BJ (cell line): ENCODE data around the gene PNPLA7. TPM values are rescaled to one million over a fixed set of nuclear protein-coding genes. Genes with fewer than 3 reads are reported as not detected.
"Not testable (repeated sequence)": the region's sequence is repeated elsewhere in the genome, so short reads cannot be mapped to it uniquely, and the experiment has no call there.

Source experiments
- CTCF ChIA-PET: fragments of 350-600 bp; formaldehyde crosslinking; extraction: SDS; loops from one replicate; lab custom pipeline; 2021; ENCODE audit warnings: antibody characterized with exemption, inconsistent platforms; lab: Yijun Ruan, JAX
- POLR2A ChIA-PET: fragments of 300-600 bp; sonication (Branson Sonifier 250); formaldehyde crosslinking; extraction: SDS; loops from one replicate; lab custom pipeline; 2021; ENCODE audit warnings: antibody characterized with exemption; lab: Charles Lee
- DNase-seq: peaks from one replicate; pipeline ENCODE4 v3.0.0-alpha.2; 2011; ENCODE audit warnings: low read depth
- H3K27me3 ChIP-seq: 2 replicates; pipeline ENCODE4 v1.6.0; 2011; ENCODE audit warnings: low read length; ENCODE audit not compliant: control insufficient read depth, insufficient read depth
- H3K36me3 ChIP-seq: 2 replicates; pipeline ENCODE4 v1.5.1; 2011; ENCODE audit warnings: low read length; ENCODE audit not compliant: control insufficient read depth, insufficient read depth
- H3K4me3 ChIP-seq: 2 replicates; pipeline ENCODE4 v1.5.1; 2011; ENCODE audit warnings: low read depth, mild to moderate bottlenecking, control low read depth, low read length
- CTCF ChIP-seq: IDR thresholded peaks from 2 replicates; pipeline ENCODE4 v1.5.1; 2011; ENCODE audit warnings: low read depth, mild to moderate bottlenecking, control low read depth, inconsistent platforms, low read length, moderate library complexity; ENCODE audit not compliant: insufficient read depth
- polyA plus RNA-seq: library from polyadenylated mRNA; depleted of rRNA; stranded (reverse); fragments of >200 nt; gene quantifications from 2 replicates; pipeline ENCODE4 v1.2.3, GENCODE V29; 2011

Gene PNPLA7
- polyA plus RNA-seq, 1 experiment, result 0.63 TPM

- CTCF ChIA-PET, result interaction anchor here (3.5 kb wide), 1 partner anchor 9 kb away, joined by 11 read pairs; no protein-coding TSS in a partner anchor
Observed at GRCh38 chr9:137540536-137540935, 9.7 kb downstream of the PNPLA7 start.

GRCh38 chr9:137538058-137538457, 12.1 kb downstream of the PNPLA7 start:
- Histone ChIP-seq H3K4me3 (no peak overlapping the region), H3K36me3 (no peaks in the 10 kb centered on the region), H3K27me3 (no peaks in the 10 kb centered on the region)
- ChIA-PET CTCF (interaction anchor here (1.6 kb wide), 1 partner anchor 41 kb away, joined by 4 read pairs; no protein-coding TSS in a partner anchor), POLR2A (no interaction called here)
- DNase-seq, result no peak
- no peak for TF ChIP-seq CTCF

More at GRCh38 chr9:137540536-137540935, 9.7 kb downstream of the PNPLA7 start:
- no peak for DNase-seq
- H3K4me3 ChIP-seq, result no peak overlapping the region
- no peaks in the 10 kb centered on the region for H3K27me3 ChIP-seq
- POLR2A ChIA-PET, result no interaction called here
- no peak for TF ChIP-seq CTCF
- no peaks in the 10 kb centered on the region for H3K36me3 ChIP-seq

GRCh38 chr9:137536594-137537131, 13.5 kb downstream of the PNPLA7 start:
- H3K4me3 ChIP-seq, CTCF ChIA-PET, H3K36me3 ChIP-seq, POLR2A ChIA-PET, DNase-seq, H3K27me3 ChIP-seq: not testable (repeated sequence)

GRCh38 chr9:137535120-137535428, 15.1 kb downstream of the PNPLA7 start:
- POLR2A ChIA-PET, result interaction anchor here (0.6 kb wide), 1 partner anchor 19 kb away, joined by 3 read pairs; no protein-coding TSS in a partner anchor
- TF ChIP-seq CTCF, result no peak
- Histone ChIP-seq H3K27me3 (no peaks in the 10 kb centered on the region), H3K36me3 (no peaks in the 10 kb centered on the region), H3K4me3 (no peak overlapping the region)
- CTCF ChIA-PET, result interaction anchor here (0.7 to 2.0 kb wide), 18 partner anchors 10 to 406 kb away, joined by 3 to 13 read pairs (median 3); partner anchors contain the start of genes MRPL41, NRARP, PNPLA7 and ZMYND19
- no peak for DNase-seq

GRCh38 chr9:137534256-137535119, 15.7 kb downstream of the PNPLA7 start:
- peak; percentile 82 for TF ChIP-seq CTCF
- H3K27me3 ChIP-seq, result no peaks in the 10 kb centered on the region
- no peak overlapping the region for H3K4me3 ChIP-seq
- ChIA-PET POLR2A (interaction anchor here (0.6 kb wide), 1 partner anchor 19 kb away, joined by 3 read pairs; no protein-coding TSS in a partner anchor), CTCF (interaction anchor here (0.7 to 2.0 kb wide), 18 partner anchors 9 to 405 kb away, joined by 3 to 13 read pairs (median 3); partner anchors contain the start of genes MRPL41, NRARP, PNPLA7 and ZMYND19)
- no peaks in the 10 kb centered on the region for H3K36me3 ChIP-seq
- DNase-seq, result no peak

GRCh38 chr9:137532891-137533468, 17.2 kb downstream of the PNPLA7 start:
- POLR2A ChIA-PET, H3K36me3 ChIP-seq, DNase-seq, H3K4me3 ChIP-seq, H3K27me3 ChIP-seq: not testable (repeated sequence)
- CTCF ChIA-PET, result interaction anchor here (0.6 to 1.1 kb wide), 2 partner anchors 42 to 110 kb away, joined by 3 read pairs; partner anchors contain the start of genes EXD3 and NOXA1
